Measurements from ENCODE around the gene ARL8B. TPM values are rescaled to one million over a fixed set of nuclear protein-coding genes. Genes with fewer than 3 reads are reported as not detected.

ARL8B gene
- total and polyA plus RNA-seq, 10 of the 15 experiments (the other 5 are each of a cell fraction or from before 2014, with no cell fraction given), result 22.0 to 80.6 (median 43.7) TPM

DNA sequence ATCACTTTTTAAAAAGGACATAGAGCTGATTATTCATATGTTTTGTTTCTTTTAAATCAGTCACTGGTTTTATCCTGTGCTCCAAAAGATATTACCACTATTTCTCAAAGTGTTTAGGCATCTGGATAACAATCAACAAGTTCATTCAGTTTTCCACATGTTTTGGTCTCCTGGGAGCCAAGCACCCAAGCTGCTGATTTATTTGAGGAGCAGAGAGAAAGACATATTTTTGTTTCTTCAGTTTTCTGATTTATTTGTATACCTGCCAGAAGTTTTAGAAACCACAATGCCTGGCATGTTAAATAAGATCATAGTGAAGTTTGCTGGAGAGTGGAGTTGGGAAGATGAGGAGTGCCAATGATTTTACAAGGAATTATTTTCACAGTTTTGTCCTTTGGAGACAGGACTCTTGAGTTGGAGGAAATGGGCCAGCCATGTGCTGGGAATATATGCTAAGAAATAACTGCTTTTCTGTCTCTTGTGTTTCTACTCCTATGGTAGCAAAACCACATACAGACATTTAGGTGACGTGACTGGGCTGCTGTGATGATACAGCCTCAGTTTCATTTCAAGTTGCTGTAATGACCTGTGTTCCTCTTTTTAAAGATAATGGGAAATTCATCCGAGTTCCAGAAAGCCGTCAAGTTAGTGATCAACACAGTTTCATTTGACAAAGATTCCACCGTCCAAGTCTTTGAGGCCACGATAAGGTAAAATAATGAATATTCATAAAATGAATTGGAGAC, 77.1 kb downstream of the ARL8B start (continued):
- TF ChIP-seq RB1 (IDR thresholded peaks at IDR 0.05; ENCODE audit: borderline replicate concordance), result 0 out of 2 replicates have a peak, but pooled peaks have one; percentile 18
- TF ChIP-seq SMAD5 (IDR thresholded peaks at IDR 0.05; ENCODE audit: low read depth), result no peak
- TF ChIP-seq, protein P1, sequence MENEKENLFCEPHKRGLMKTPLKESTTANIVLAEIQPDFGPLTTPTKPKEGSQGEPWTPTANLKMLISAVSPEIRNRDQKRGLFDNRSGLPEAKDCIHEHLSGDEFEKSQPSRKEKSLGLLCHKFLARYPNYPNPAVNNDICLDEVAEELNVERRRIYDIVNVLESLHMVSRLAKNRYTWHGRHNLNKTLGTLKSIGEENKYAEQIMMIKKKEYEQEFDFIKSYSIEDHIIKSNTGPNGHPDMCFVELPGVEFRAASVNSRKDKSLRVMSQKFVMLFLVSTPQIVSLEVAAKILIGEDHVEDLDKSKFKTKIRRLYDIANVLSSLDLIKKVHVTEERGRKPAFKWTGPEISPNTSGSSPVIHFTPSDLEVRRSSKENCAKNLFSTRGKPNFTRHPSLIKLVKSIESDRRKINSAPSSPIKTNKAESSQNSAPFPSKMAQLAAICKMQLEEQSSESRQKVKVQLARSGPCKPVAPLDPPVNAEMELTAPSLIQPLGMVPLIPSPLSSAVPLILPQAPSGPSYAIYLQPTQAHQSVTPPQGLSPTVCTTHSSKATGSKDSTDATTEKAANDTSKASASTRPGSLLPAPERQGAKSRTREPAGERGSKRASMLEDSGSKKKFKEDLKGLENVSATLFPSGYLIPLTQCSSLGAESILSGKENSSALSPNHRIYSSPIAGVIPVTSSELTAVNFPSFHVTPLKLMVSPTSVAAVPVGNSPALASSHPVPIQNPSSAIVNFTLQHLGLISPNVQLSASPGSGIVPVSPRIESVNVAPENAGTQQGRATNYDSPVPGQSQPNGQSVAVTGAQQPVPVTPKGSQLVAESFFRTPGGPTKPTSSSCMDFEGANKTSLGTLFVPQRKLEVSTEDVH (IDR thresholded peaks at IDR 0.05; ENCODE audit: low read depth, partially characterized antibody), result no peak
- TF ChIP-seq, protein P2, sequence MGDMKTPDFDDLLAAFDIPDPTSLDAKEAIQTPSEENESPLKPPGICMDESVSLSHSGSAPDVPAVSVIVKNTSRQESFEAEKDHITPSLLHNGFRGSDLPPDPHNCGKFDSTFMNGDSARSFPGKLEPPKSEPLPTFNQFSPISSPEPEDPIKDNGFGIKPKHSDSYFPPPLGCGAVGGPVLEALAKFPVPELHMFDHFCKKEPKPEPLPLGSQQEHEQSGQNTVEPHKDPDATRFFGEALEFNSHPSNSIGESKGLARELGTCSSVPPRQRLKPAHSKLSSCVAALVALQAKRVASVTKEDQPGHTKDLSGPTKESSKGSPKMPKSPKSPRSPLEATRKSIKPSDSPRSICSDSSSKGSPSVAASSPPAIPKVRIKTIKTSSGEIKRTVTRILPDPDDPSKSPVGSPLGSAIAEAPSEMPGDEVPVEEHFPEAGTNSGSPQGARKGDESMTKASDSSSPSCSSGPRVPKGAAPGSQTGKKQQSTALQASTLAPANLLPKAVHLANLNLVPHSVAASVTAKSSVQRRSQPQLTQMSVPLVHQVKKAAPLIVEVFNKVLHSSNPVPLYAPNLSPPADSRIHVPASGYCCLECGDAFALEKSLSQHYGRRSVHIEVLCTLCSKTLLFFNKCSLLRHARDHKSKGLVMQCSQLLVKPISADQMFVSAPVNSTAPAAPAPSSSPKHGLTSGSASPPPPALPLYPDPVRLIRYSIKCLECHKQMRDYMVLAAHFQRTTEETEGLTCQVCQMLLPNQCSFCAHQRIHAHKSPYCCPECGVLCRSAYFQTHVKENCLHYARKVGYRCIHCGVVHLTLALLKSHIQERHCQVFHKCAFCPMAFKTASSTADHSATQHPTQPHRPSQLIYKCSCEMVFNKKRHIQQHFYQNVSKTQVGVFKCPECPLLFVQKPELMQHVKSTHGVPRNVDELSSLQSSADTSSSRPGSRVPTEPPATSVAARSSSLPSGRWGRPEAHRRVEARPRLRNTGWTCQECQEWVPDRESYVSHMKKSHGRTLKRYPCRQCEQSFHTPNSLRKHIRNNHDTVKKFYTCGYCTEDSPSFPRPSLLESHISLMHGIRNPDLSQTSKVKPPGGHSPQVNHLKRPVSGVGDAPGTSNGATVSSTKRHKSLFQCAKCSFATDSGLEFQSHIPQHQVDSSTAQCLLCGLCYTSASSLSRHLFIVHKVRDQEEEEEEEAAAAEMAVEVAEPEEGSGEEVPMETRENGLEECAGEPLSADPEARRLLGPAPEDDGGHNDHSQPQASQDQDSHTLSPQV (IDR thresholded peaks at IDR 0.05), result peak; percentile 64
- TF ChIP-seq, protein P3, sequence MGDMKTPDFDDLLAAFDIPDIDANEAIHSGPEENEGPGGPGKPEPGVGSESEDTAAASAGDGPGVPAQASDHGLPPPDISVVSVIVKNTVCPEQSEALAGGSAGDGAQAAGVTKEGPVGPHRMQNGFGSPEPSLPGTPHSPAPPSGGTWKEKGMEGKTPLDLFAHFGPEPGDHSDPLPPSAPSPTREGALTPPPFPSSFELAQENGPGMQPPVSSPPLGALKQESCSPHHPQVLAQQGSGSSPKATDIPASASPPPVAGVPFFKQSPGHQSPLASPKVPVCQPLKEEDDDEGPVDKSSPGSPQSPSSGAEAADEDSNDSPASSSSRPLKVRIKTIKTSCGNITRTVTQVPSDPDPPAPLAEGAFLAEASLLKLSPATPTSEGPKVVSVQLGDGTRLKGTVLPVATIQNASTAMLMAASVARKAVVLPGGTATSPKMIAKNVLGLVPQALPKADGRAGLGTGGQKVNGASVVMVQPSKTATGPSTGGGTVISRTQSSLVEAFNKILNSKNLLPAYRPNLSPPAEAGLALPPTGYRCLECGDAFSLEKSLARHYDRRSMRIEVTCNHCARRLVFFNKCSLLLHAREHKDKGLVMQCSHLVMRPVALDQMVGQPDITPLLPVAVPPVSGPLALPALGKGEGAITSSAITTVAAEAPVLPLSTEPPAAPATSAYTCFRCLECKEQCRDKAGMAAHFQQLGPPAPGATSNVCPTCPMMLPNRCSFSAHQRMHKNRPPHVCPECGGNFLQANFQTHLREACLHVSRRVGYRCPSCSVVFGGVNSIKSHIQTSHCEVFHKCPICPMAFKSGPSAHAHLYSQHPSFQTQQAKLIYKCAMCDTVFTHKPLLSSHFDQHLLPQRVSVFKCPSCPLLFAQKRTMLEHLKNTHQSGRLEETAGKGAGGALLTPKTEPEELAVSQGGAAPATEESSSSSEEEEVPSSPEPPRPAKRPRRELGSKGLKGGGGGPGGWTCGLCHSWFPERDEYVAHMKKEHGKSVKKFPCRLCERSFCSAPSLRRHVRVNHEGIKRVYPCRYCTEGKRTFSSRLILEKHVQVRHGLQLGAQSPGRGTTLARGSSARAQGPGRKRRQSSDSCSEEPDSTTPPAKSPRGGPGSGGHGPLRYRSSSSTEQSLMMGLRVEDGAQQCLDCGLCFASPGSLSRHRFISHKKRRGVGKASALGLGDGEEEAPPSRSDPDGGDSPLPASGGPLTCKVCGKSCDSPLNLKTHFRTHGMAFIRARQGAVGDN (IDR thresholded peaks at IDR 0.05), result peak; percentile 84; the same call in 1 of the 2 replicates
- 0 out of 2 replicates have a peak, but pooled peaks have one; percentile 35 for TF ChIP-seq GATAD2B (conservative IDR thresholded peaks at IDR 0.05; ENCODE audit: low read depth)
- no peak for TF ChIP-seq PAX5 (IDR thresholded peaks at IDR 0.05; ENCODE audit: borderline replicate concordance, low read depth, low read length)
- TF ChIP-seq JUND (IDR thresholded peaks at IDR 0.05; ENCODE audit: low read depth, low read length), result no peak
- no peak for TF ChIP-seq POLR2AphosphoS5 (IDR thresholded peaks at IDR 0.05; ENCODE audit: low read length)
- TF ChIP-seq, protein P4, sequence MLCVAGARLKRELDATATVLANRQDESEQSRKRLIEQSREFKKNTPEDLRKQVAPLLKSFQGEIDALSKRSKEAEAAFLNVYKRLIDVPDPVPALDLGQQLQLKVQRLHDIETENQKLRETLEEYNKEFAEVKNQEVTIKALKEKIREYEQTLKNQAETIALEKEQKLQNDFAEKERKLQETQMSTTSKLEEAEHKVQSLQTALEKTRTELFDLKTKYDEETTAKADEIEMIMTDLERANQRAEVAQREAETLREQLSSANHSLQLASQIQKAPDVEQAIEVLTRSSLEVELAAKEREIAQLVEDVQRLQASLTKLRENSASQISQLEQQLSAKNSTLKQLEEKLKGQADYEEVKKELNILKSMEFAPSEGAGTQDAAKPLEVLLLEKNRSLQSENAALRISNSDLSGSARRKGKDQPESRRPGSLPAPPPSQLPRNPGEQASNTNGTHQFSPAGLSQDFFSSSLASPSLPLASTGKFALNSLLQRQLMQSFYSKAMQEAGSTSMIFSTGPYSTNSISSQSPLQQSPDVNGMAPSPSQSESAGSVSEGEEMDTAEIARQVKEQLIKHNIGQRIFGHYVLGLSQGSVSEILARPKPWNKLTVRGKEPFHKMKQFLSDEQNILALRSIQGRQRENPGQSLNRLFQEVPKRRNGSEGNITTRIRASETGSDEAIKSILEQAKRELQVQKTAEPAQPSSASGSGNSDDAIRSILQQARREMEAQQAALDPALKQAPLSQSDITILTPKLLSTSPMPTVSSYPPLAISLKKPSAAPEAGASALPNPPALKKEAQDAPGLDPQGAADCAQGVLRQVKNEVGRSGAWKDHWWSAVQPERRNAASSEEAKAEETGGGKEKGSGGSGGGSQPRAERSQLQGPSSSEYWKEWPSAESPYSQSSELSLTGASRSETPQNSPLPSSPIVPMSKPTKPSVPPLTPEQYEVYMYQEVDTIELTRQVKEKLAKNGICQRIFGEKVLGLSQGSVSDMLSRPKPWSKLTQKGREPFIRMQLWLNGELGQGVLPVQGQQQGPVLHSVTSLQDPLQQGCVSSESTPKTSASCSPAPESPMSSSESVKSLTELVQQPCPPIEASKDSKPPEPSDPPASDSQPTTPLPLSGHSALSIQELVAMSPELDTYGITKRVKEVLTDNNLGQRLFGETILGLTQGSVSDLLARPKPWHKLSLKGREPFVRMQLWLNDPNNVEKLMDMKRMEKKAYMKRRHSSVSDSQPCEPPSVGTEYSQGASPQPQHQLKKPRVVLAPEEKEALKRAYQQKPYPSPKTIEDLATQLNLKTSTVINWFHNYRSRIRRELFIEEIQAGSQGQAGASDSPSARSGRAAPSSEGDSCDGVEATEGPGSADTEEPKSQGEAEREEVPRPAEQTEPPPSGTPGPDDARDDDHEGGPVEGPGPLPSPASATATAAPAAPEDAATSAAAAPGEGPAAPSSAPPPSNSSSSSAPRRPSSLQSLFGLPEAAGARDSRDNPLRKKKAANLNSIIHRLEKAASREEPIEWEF (IDR thresholded peaks at IDR 0.05; ENCODE audit: insufficient replicate concordance, low read depth, low read length), result peak; percentile 57
- no peak for TF ChIP-seq ASH2L (IDR thresholded peaks at IDR 0.05; ENCODE audit: borderline replicate concordance, low read depth)

Measured in GM12878 (cell line).